Neuronal stem cell (in vitro differentiated cells): ENCODE results near the gene XRCC3.

Experiments used
- DNase-seq: peaks from one replicate; pipeline ENCODE4 v3.0.0-alpha.2; 2013; ENCODE audit warnings: low spot score
- H2AFZ ChIP-seq: one replicate; pipeline ENCODE4 v1.6.1; 2013; ENCODE audit warnings: mild to moderate bottlenecking, low read length, inconsistent platforms
- H2AK5ac ChIP-seq: 2 replicates; pipeline ENCODE4 v1.6.1; 2013; ENCODE audit warnings: low read depth, mild to moderate bottlenecking, inconsistent platforms, low read length, moderate library complexity, mixed read lengths
- H2BK120ac ChIP-seq: 2 replicates; pipeline ENCODE4 v1.6.1; 2013; ENCODE audit warnings: low read depth, mild to moderate bottlenecking, inconsistent platforms, low read length, moderate library complexity, mixed read lengths
- H2BK12ac ChIP-seq: one replicate; pipeline ENCODE4 v1.6.1; 2013; ENCODE audit warnings: low read length, inconsistent platforms
- H2BK15ac ChIP-seq: 2 replicates; pipeline ENCODE4 v1.6.1; 2013; ENCODE audit warnings: mild to moderate bottlenecking, low read length, inconsistent platforms, mixed read lengths
- H2BK5ac ChIP-seq: one replicate; pipeline ENCODE4 v1.6.1; 2013; ENCODE audit warnings: inconsistent platforms, mild to moderate bottlenecking, low read length, moderate library complexity
- H3K14ac ChIP-seq: one replicate; pipeline ENCODE4 v1.6.1; 2013; ENCODE audit warnings: low read length, inconsistent platforms
- H3K18ac ChIP-seq: 2 replicates; pipeline ENCODE4 v1.6.1; 2013; ENCODE audit warnings: low read length, inconsistent platforms
- H3K23ac ChIP-seq: 2 replicates; pipeline ENCODE4 v1.6.1; 2013; ENCODE audit warnings: low read depth, mild to moderate bottlenecking, mixed read lengths, low read length, inconsistent platforms; ENCODE audit not compliant: poor library complexity
- H3K27ac ChIP-seq: replicated peaks from 3 replicates; pipeline ENCODE4 v1.5.1; 2013; ENCODE audit warnings: low read length, inconsistent platforms
- H3K27me3 ChIP-seq, 3 experiments: 2 replicates each; pipeline ENCODE4 v1.6.1; 2013; ENCODE audit warnings: low read length in 3 of 3, mild to moderate bottlenecking in 2 of 3, inconsistent platforms in 1 of 3, low read depth in 1 of 3, mixed read lengths in 1 of 3, moderate library complexity in 1 of 3; ENCODE audit not compliant: control insufficient read depth in 3 of 3, insufficient read depth in 3 of 3
- H3K36me3 ChIP-seq, 2 donors: replicated peaks in 1 of 2; 2 replicates each; pipeline ENCODE4 v1.6.1; 2013; ENCODE audit warnings: low read length in 2 of 2; ENCODE audit not compliant: control insufficient read depth in 2 of 2, insufficient read depth in 2 of 2
- H3K4ac ChIP-seq: 2 replicates; pipeline ENCODE4 v1.6.1; 2013; ENCODE audit warnings: inconsistent platforms, mild to moderate bottlenecking, low read length, moderate library complexity
- H3K4me1 ChIP-seq, 2 donors: 1 replicate in 1 of 2; 2 replicates in 1 of 2; pipeline ENCODE4 v1.6.1; 2013; ENCODE audit warnings: low read length in 2 of 2, low read depth in 1 of 2; ENCODE audit not compliant: control insufficient read depth in 2 of 2, insufficient read depth in 1 of 2
- H3K4me2 ChIP-seq: one replicate; pipeline ENCODE4 v1.6.1; 2013; ENCODE audit warnings: mild to moderate bottlenecking, low read length, inconsistent platforms; ENCODE audit not compliant: insufficient read depth, poor library complexity, severe bottlenecking
- H3K4me3 ChIP-seq, 2 donors: 2 replicates each; pipeline ENCODE4 v1.5.1; 2013; ENCODE audit warnings: low read length in 2 of 2, mild to moderate bottlenecking in 2 of 2, inconsistent platforms in 1 of 2, moderate library complexity in 1 of 2
- H3K79me1 ChIP-seq: one replicate; pipeline ENCODE4 v1.6.1; 2013; ENCODE audit warnings: low read depth, mild to moderate bottlenecking, inconsistent platforms, low read length, moderate library complexity
- H3K9ac ChIP-seq: one replicate; pipeline ENCODE4 v1.6.1; 2013; ENCODE audit warnings: mild to moderate bottlenecking, low read depth, low read length, inconsistent platforms; ENCODE audit not compliant: poor library complexity
- H3K9me3 ChIP-seq, 2 donors: replicated peaks in 1 of 2; 2 replicates each; pipeline versions ENCODE3 to v1.6.1; 2013; ENCODE audit warnings: low read length in 2 of 2, mild to moderate bottlenecking in 2 of 2, inconsistent platforms in 1 of 2, low read depth in 1 of 2, mixed read lengths in 1 of 2, moderate library complexity in 1 of 2; ENCODE audit not compliant: control insufficient read depth in 2 of 2, insufficient read depth in 1 of 2
- H4K8ac ChIP-seq: one replicate; pipeline ENCODE4 v1.6.1; 2013; ENCODE audit warnings: low read depth, mild to moderate bottlenecking, inconsistent platforms, low read length, moderate library complexity
- H4K91ac ChIP-seq: one replicate; pipeline ENCODE4 v1.6.1; 2013; ENCODE audit warnings: low read length, low read depth, mild to moderate bottlenecking, inconsistent platforms; ENCODE audit not compliant: poor library complexity
- WGBS, 2 donors: extraction: QIAGEN DNeasy Blood & Tissue Kit; methylation state at CpG; one replicate each; pipeline ENCODE4 v1.1.7; 2013; ENCODE audit warnings: missing lambda C conversion rate in 2 of 2, mixed read lengths in 1 of 2; ENCODE audit not compliant: insufficient read length in 2 of 2, insufficient replicate concordance in 1 of 2; ENCODE audit errors: extremely low coverage in 2 of 2; 5-methylcytosine and 5-hydroxymethylcytosine counted together

Gene XRCC3

DNA sequence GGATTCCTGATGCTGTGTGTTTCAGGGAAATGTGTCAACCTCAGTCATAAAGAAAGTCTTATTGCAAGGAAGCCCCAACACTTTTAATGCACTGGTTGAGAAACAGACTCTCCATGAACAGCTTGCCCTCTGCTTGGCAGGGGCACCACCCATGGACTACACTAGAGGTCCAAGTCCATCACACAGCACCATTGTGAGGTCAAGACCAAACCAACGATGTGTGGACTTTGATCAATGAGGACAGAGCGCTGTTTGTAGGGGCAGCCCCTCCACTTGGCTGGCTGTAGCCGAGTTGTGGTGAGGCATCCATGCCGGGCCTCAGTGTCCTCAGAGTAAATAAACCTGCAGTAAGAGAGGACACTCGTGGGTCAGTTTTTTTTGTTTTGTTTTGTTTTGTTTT, 30.2 kb upstream of the XRCC3 start:
- H4K8ac ChIP-seq: no peak overlapping the region
- H3K14ac ChIP-seq: no peak overlapping the region
- H3K4me1 ChIP-seq: no peaks in the 10 kb centered on the region
- H3K27ac ChIP-seq: no peak overlapping the region
- H4K91ac ChIP-seq: no peak overlapping the region
- H3K9ac ChIP-seq: no peak overlapping the region
- no peak overlapping the region for H2AFZ ChIP-seq
- H3K79me1 ChIP-seq: no peaks in the 10 kb centered on the region
- H3K23ac ChIP-seq: no peak overlapping the region
- H3K36me3 ChIP-seq: peaks cover 0 to 2% of the 10 kb centered on the region in 2 donors
- no peaks in the 10 kb centered on the region for H3K9me3 ChIP-seq
- H2AK5ac ChIP-seq: no peak overlapping the region
- H3K4me3 ChIP-seq: no peak overlapping the region
- H2BK5ac ChIP-seq: no peak overlapping the region
- no peak overlapping the region for H3K18ac ChIP-seq
- H3K27me3 ChIP-seq: no peaks in the 10 kb centered on the region
- no peak overlapping the region for H2BK120ac ChIP-seq
- H2BK15ac ChIP-seq: no peak overlapping the region
- no peak overlapping the region for H3K4me2 ChIP-seq
- no peak overlapping the region for H3K4ac ChIP-seq
- no CpG with 5 or more reads among the region's 5 CpGs for whole genome bisulfite sequencing, 2 donors
- DNase-seq: no peak
- no peak overlapping the region for H2BK12ac ChIP-seq

DNA sequence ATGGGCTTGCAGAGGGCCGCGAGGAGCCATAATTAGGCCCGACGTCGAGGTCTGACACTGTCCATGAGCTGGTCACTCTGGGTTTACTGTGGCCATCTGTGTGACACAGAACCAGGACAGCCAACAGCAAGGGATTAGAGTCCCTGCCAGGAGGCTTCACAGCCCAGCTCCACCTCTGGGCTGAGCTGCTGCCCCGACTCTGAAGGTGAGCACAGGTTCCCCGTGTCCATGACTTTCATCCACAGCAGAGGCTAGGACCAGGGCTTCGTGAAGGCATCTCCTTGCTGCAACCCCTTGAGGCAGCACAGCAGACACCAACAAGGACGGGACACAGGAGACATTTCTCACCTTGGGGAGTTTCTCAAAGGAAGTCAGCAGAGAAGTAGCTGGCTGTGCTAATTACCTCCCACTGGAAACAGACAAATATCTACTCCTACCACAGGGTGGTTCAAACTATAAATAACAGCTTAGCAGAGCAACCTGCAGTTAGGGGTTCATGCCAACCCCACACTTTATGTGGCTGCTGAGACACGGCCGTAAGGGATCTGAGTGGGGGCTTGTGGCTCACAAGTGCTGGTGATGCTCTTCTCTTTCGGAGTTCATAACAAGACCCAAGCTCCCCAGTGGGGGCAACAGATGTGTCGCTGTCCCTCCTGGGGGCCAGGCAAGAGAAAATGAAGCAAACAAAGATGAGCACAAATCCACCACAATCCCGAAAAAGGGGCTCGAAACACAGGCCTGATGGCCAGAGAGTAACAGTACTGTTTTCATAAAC, 29.6 kb upstream of the XRCC3 start:
- no peak overlapping the region for H2BK15ac ChIP-seq
- no peaks in the 10 kb centered on the region for H3K27me3 ChIP-seq
- H3K4me2 ChIP-seq: no peak overlapping the region
- no peak overlapping the region for H2AFZ ChIP-seq
- H3K9me3 ChIP-seq: no peaks in the 10 kb centered on the region
- no peak for DNase-seq
- H3K9ac ChIP-seq: no peak overlapping the region
- H4K8ac ChIP-seq: no peak overlapping the region
- H3K14ac ChIP-seq: no peak overlapping the region
- H4K91ac ChIP-seq: no peak overlapping the region
- no peak overlapping the region for H3K27ac ChIP-seq
- H2BK5ac ChIP-seq: no peak overlapping the region
- H3K4me1 ChIP-seq: no peaks in the 10 kb centered on the region
- H3K23ac ChIP-seq: no peak overlapping the region
- no peak overlapping the region for H2BK12ac ChIP-seq
- H3K4me3 ChIP-seq: no peak overlapping the region
- no peaks in the 10 kb centered on the region for H3K79me1 ChIP-seq
- WGBS, 2 donors: no CpG with 5 or more reads among the region's 15 CpGs
- no peak overlapping the region for H3K4ac ChIP-seq
- H3K18ac ChIP-seq: no peak overlapping the region
- no peak overlapping the region for H2BK120ac ChIP-seq
- no peak overlapping the region for H2AK5ac ChIP-seq
- peaks cover 0 to 2% of the 10 kb centered on the region in 2 donors for H3K36me3 ChIP-seq

DNA sequence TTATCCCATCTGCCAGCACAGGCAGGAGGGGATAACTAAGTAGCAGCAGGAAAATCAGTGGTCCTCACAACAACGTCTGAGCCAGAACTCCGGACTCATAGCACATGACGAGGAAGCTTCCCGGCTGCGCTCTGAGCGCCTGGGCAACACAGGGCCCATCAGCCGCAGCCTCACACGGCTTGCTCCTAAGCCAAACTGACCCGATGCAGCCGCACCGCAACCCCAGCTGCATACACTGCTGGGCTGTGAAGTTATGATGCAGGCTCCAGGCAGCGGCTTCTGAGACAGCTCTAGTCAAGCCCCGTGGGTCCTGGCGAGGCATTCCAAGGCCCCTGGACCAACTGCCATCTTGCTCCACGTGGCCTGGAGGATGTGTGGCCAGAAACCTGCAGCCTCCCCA, 28.4 kb upstream of the XRCC3 start:
- Histone ChIP-seq H4K8ac (no peak overlapping the region), H2BK5ac (peak overlapping the region; percentile 71), H3K4me2 (no peak overlapping the region), H2AK5ac (peak overlapping the region; percentile 43), H3K27ac (no peak overlapping the region), H3K27me3 (no peaks in the 10 kb centered on the region), H3K9ac (no peak overlapping the region), H3K4me1 (no peaks in the 10 kb centered on the region), H3K9me3 (no peaks in the 10 kb centered on the region), H3K18ac (peak overlapping the region; percentile 2), H3K36me3 (peaks cover 0 to 5% of the 10 kb centered on the region in 2 donors), H3K23ac (no peak overlapping the region), H3K4ac (no peak overlapping the region), H3K14ac (peak overlapping the region; percentile 14), H2BK120ac (no peak overlapping the region), H2BK12ac (no peak overlapping the region), H3K4me3 (no peak overlapping the region), H3K79me1 (no peaks in the 10 kb centered on the region), H4K91ac (no peak overlapping the region), H2BK15ac (no peak overlapping the region), H2AFZ (no peak overlapping the region)
- no CpG with 5 or more reads among the region's 15 CpGs for WGBS, 2 donors
- DNase-seq: no peak

DNA sequence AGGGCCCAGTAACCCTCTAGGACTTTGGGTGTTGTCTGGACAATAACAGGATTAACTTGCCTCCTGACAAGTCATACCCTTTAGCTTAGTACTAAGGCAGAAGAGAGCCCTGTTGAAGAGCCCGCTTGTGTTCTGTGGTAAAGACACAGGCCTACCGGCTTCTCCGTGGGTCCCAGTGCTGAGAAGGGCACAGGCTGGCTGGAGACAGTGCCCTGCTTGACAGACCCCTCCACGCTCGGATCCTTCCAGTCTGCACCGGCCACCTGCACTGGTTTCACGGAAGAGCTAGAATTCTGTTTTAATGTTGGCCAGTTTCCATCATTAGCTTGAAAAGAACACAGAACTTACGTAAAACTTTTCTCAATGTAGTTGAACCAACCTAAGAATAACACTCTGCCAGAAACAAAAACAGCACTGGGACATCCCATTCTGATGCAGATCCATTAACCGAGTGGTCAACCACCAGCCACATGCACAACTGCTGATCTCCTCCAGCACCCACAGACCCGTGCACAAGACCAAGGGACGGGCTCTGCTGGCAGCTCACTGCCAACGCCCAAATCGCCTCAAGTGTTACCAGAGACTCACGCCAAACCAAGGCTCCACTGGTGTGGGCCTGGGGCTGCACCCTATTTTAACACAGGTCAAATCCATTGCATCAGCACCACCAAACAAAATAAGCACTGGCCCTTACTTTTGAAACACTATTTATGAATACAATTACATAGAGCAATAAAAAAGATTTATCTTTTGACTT, 27.4 kb upstream of the XRCC3 start:
- WGBS, 2 donors: no CpG with 5 or more reads among the region's 14 CpGs

More for the DNA sequence above, 27.4 kb upstream of the XRCC3 start:
- Histone ChIP-seq H2BK5ac (no peak overlapping the region), H3K4me3 (no peak overlapping the region), H2BK12ac (no peak overlapping the region), H4K91ac (no peak overlapping the region), H3K79me1 (no peaks in the 10 kb centered on the region), H2AFZ (no peak overlapping the region), H4K8ac (no peak overlapping the region), H3K18ac (no peak overlapping the region), H2AK5ac (no peak overlapping the region), H3K27ac (no peak overlapping the region), H3K9ac (no peak overlapping the region), H3K9me3 (no peaks in the 10 kb centered on the region), H3K4me1 (no peaks in the 10 kb centered on the region), H3K4ac (no peak overlapping the region), H2BK120ac (no peak overlapping the region), H3K14ac (no peak overlapping the region), H3K23ac (no peak overlapping the region), H3K27me3 (no peaks in the 10 kb centered on the region), H3K4me2 (no peak overlapping the region), H3K36me3 (peaks cover 0 to 5% of the 10 kb centered on the region in 2 donors), H2BK15ac (no peak overlapping the region)
- DNase-seq: no peak
